Inflammatory macrophage treated with lipopolysaccharide for 4 hours (primary cell): ENCODE data around the gene APOBEC2.

Experiments
- DNase-seq: peaks from one replicate; pipeline ENCODE4 v3.0.0-alpha.2; 2020

Gene APOBEC2

DNA sequence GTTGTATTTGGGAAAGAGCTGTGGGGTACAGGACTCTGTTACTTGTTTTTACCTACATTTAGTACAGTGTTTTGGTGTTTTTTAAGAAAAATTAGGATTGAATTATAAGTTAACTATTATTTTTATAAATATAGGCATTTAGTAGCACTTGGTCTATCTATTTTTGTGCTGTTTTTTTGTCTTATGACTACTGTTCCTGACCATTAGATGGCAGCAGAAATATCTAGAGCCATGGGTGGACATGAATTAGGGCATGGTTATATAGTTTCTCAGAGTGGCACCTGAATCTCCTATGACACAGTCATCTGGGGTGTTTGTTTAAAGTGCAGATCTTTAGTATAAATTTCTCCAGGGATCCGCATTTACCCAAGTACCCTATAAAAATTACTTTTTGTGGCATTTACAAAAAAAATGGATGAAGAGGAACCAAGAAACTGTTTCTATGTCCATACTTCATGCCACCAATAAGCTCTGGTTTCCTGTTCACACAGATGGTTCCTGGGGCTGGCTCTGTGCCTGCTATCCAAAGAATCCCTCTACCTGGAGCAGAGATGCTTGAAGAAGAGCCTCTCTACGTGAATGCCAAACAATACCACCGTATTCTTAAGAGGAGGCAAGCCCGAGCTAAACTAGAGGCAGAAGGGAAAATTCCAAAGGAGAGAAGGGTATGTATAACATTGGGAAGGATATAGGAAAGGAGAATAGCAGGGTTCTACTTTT is 39.6 kb downstream of the APOBEC2 start:
- DNase-seq = peak; percentile 39

DNA sequence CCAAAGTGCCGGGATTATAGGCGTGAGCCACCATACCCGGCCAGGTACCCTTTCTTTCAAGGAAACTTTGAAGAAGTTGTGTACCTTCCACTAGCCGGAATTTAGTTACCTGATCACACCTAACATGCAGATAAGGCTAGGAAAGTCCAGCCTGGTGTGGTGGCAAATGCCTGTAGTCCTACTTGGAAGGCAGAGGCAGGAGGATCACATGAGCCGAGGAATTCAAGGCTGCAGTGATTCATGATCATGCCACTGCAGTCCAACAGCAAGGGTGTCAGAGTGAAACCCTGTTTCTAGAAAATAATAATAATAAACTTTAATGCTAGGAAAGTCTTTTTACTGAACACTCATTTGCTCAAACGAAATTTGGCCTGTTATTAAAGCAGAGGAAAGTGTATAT is 40.7 kb downstream of the APOBEC2 start:
- DNase-seq = no peak

DNA sequence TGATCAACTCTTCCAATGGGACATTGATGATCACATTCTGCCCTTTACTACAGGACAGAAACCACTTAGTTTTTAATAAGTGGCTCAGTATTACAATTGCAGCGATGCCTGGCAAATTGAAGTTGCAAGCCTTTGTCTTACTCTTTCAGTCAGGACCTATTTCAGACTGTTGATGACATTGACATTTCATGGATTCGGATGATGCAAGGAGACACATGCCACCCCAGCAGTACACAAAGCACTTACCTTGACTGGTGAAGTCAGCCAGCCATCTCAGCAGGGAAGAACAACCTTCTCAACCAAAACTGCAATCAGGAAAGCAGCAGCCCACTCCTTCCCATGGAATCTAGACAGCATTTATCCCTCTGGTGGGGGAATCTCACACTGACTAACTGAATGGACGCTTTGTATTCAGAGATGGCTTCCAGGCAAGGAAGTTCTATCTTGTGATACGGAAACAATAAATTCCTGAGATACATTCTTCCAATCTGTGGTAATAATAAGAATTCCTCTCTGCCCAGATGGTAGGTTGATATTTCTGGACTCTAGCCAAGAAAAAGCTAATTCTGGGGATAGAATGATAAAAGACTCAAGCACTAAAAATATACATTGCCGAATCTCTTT is 44.6 kb downstream of the APOBEC2 start:
- no peak for DNase-seq

GRCh38 chr6:41098366-41098765 is 45.4 kb downstream of the APOBEC2 start:
- no peak for DNase-seq

- no peak for DNase-seq
Measured at GRCh38 chr6:41100871-41101287, 47.9 kb downstream of the APOBEC2 start.

- DNase-seq = no peak
Measured at GRCh38 chr6:41103847-41104246, 50.8 kb downstream of the APOBEC2 start.

- no peak for DNase-seq
Measured at GRCh38 chr6:41111017-41111416, 58.0 kb downstream of the APOBEC2 start.
